ENCODE measurements around the gene TUBA3D. TPM values are rescaled to one million over a fixed set of nuclear protein-coding genes. Genes with fewer than 3 reads are reported as not detected.
"Not testable (repeated sequence)": the region's sequence is repeated elsewhere in the genome, so short reads cannot be mapped to it uniquely, and the experiment has no call there.

TUBA3D gene
- total and polyA plus RNA-seq, 7 experiments from 2014 or later = not detected

GRCh38 chr2:131447981-131448380, 27.9 kb upstream of the TUBA3D start:
- intact Hi-C loops (cut with micrococcal nuclease); H3K27me3 ChIP-seq (ENCODE audit: control insufficient read depth in 2 of 2, insufficient read depth in 2 of 2, low read length in 2 of 2); H3K4me3 Mint-ChIP-seq; H3K36me3 Mint-ChIP-seq; H3K27ac Mint-ChIP-seq; H3K4me3 ChIP-seq (ENCODE audit: low read length); H3K9me3 Mint-ChIP-seq; CTCF ChIA-PET; H3K4me1 Mint-ChIP-seq; POLR2A ChIA-PET; H3K4me1 ChIP-seq (ENCODE audit: control insufficient read depth in 2 of 2, insufficient read depth in 2 of 2, low read length in 2 of 2); DNase-seq; H3K27ac ChIP-seq (ENCODE audit: low read depth, low read length); H3K36me3 ChIP-seq (ENCODE audit: control insufficient read depth in 2 of 3, insufficient read depth in 3 of 3, low read length in 3 of 3); ATAC-seq; H3K9me3 ChIP-seq (ENCODE audit: control insufficient read depth in 2 of 3, low read length in 3 of 3): not testable (repeated sequence)
- peaks cover 5 to 17% (median 16%) of the 10 kb centered on the region in 5 donors for H3K27me3 Mint-ChIP-seq

- ATAC-seq; H3K4me3 Mint-ChIP-seq; H3K27me3 ChIP-seq (ENCODE audit: control insufficient read depth in 2 of 2, insufficient read depth in 2 of 2, low read length in 2 of 2); DNase-seq; H3K4me3 ChIP-seq (ENCODE audit: low read length); CTCF ChIA-PET; intact Hi-C loops (cut with micrococcal nuclease); H3K9me3 Mint-ChIP-seq; H3K9me3 ChIP-seq (ENCODE audit: control insufficient read depth in 2 of 3, low read length in 3 of 3); POLR2A ChIA-PET; H3K36me3 Mint-ChIP-seq; H3K27ac Mint-ChIP-seq; H3K36me3 ChIP-seq (ENCODE audit: control insufficient read depth in 2 of 3, insufficient read depth in 3 of 3, low read length in 3 of 3); H3K4me1 ChIP-seq (ENCODE audit: control insufficient read depth in 2 of 2, insufficient read depth in 2 of 2, low read length in 2 of 2); H3K27ac ChIP-seq (ENCODE audit: low read depth, low read length); H3K4me1 Mint-ChIP-seq: not testable (repeated sequence)
- H3K27me3 Mint-ChIP-seq = peaks cover 15 to 34% (median 20%) of the 10 kb centered on the region in 5 donors
Measured at GRCh38 chr2:131451265-131451949, 24.5 kb upstream of the TUBA3D start.

- H3K4me3 ChIP-seq (ENCODE audit: low read length); H3K4me1 ChIP-seq (ENCODE audit: control insufficient read depth in 2 of 2, insufficient read depth in 2 of 2, low read length in 2 of 2); H3K4me1 Mint-ChIP-seq; ATAC-seq; H3K36me3 ChIP-seq (ENCODE audit: control insufficient read depth in 2 of 3, insufficient read depth in 3 of 3, low read length in 3 of 3); H3K27ac Mint-ChIP-seq; CTCF ChIA-PET; H3K9me3 Mint-ChIP-seq; H3K9me3 ChIP-seq (ENCODE audit: control insufficient read depth in 2 of 3, low read length in 3 of 3); H3K27me3 ChIP-seq (ENCODE audit: control insufficient read depth in 2 of 2, insufficient read depth in 2 of 2, low read length in 2 of 2); intact Hi-C loops (cut with micrococcal nuclease); H3K27ac ChIP-seq (ENCODE audit: low read depth, low read length); H3K4me3 Mint-ChIP-seq; POLR2A ChIA-PET; DNase-seq; H3K36me3 Mint-ChIP-seq: not testable (repeated sequence)
- peaks cover 18 to 43% (median 33%) of the 10 kb centered on the region in 5 donors for H3K27me3 Mint-ChIP-seq
Measured at GRCh38 chr2:131454914-131455313, 21.0 kb upstream of the TUBA3D start.

- H3K4me3 ChIP-seq (ENCODE audit: low read length); ATAC-seq; H3K36me3 ChIP-seq (ENCODE audit: control insufficient read depth in 2 of 3, insufficient read depth in 3 of 3, low read length in 3 of 3); DNase-seq; CTCF ChIA-PET; H3K27me3 ChIP-seq (ENCODE audit: control insufficient read depth in 2 of 2, insufficient read depth in 2 of 2, low read length in 2 of 2); H3K27ac Mint-ChIP-seq; H3K4me3 Mint-ChIP-seq; H3K27ac ChIP-seq (ENCODE audit: low read depth, low read length); H3K4me1 Mint-ChIP-seq; H3K4me1 ChIP-seq (ENCODE audit: control insufficient read depth in 2 of 2, insufficient read depth in 2 of 2, low read length in 2 of 2); H3K9me3 ChIP-seq (ENCODE audit: control insufficient read depth in 2 of 3, low read length in 3 of 3); H3K27me3 Mint-ChIP-seq; POLR2A ChIA-PET; H3K36me3 Mint-ChIP-seq; intact Hi-C loops (cut with micrococcal nuclease); H3K9me3 Mint-ChIP-seq: not testable (repeated sequence)
Measured at GRCh38 chr2:131467722-131468121, 8.2 kb upstream of the TUBA3D start.

GRCh38 chr2:131470944-131471343, 5.0 kb upstream of the TUBA3D start:
- ATAC-seq; H3K36me3 ChIP-seq (ENCODE audit: control insufficient read depth in 2 of 3, insufficient read depth in 3 of 3, low read length in 3 of 3); H3K4me1 Mint-ChIP-seq; POLR2A ChIA-PET; H3K27me3 ChIP-seq (ENCODE audit: control insufficient read depth in 2 of 2, insufficient read depth in 2 of 2, low read length in 2 of 2); DNase-seq; H3K9me3 ChIP-seq (ENCODE audit: control insufficient read depth in 2 of 3, low read length in 3 of 3); H3K27ac ChIP-seq (ENCODE audit: low read depth, low read length); intact Hi-C loops (cut with micrococcal nuclease); H3K27me3 Mint-ChIP-seq; H3K4me3 ChIP-seq (ENCODE audit: low read length); H3K9me3 Mint-ChIP-seq; H3K4me3 Mint-ChIP-seq; H3K27ac Mint-ChIP-seq; H3K36me3 Mint-ChIP-seq; H3K4me1 ChIP-seq (ENCODE audit: control insufficient read depth in 2 of 2, insufficient read depth in 2 of 2, low read length in 2 of 2): not testable (repeated sequence)
- CTCF ChIA-PET = interaction anchor here (1.1 kb wide), 1 partner anchor 21 kb away, joined by 3 read pairs; the partner anchor contains the start of gene MZT2A

GRCh38 chr2:131471624-131472023, 4.3 kb upstream of the TUBA3D start:
- H3K9me3 Mint-ChIP-seq; H3K4me1 ChIP-seq (ENCODE audit: control insufficient read depth in 2 of 2, insufficient read depth in 2 of 2, low read length in 2 of 2); H3K4me3 Mint-ChIP-seq; H3K27me3 ChIP-seq (ENCODE audit: control insufficient read depth in 2 of 2, insufficient read depth in 2 of 2, low read length in 2 of 2); intact Hi-C loops (cut with micrococcal nuclease); H3K36me3 ChIP-seq (ENCODE audit: control insufficient read depth in 2 of 3, insufficient read depth in 3 of 3, low read length in 3 of 3); H3K4me3 ChIP-seq (ENCODE audit: low read length); DNase-seq; H3K36me3 Mint-ChIP-seq; H3K4me1 Mint-ChIP-seq; H3K27ac Mint-ChIP-seq; H3K9me3 ChIP-seq (ENCODE audit: control insufficient read depth in 2 of 3, low read length in 3 of 3); POLR2A ChIA-PET; H3K27ac ChIP-seq (ENCODE audit: low read depth, low read length); H3K27me3 Mint-ChIP-seq: not testable (repeated sequence)
- CTCF ChIA-PET = interaction anchor here (1.1 kb wide), 1 partner anchor 20 kb away, joined by 3 read pairs; the partner anchor contains the start of gene MZT2A
- ATAC-seq = peak; percentile 40

- H3K9me3 Mint-ChIP-seq; H3K4me1 ChIP-seq (ENCODE audit: control insufficient read depth in 2 of 2, insufficient read depth in 2 of 2, low read length in 2 of 2); H3K27me3 Mint-ChIP-seq; H3K4me1 Mint-ChIP-seq; ATAC-seq; H3K27ac Mint-ChIP-seq; H3K9me3 ChIP-seq (ENCODE audit: control insufficient read depth in 2 of 3, low read length in 3 of 3); H3K27ac ChIP-seq (ENCODE audit: low read depth, low read length); CTCF ChIA-PET; POLR2A ChIA-PET; intact Hi-C loops (cut with micrococcal nuclease); H3K4me3 Mint-ChIP-seq; H3K4me3 ChIP-seq (ENCODE audit: low read length); H3K36me3 ChIP-seq (ENCODE audit: control insufficient read depth in 2 of 3, insufficient read depth in 3 of 3, low read length in 3 of 3); H3K27me3 ChIP-seq (ENCODE audit: control insufficient read depth in 2 of 2, insufficient read depth in 2 of 2, low read length in 2 of 2); DNase-seq; H3K36me3 Mint-ChIP-seq: not testable (repeated sequence)
Measured at GRCh38 chr2:131473266-131473665, 2.7 kb upstream of the TUBA3D start.

Measured in naive thymus-derived CD4-positive, alpha-beta T cell (primary cell).